H9 (cell line): Measurements from ENCODE around the gene PRUNE2. TPM values are rescaled to one million over a fixed set of nuclear protein-coding genes. Genes with fewer than 3 reads are reported as not detected.

Experiments used
- DNase-seq: peaks from one replicate; pipeline ENCODE4 v3.0.0-alpha.2; 2017
- H2AFZ ChIP-seq: one replicate; pipeline ENCODE4 v1.6.1; 2013; ENCODE audit warnings: mild to moderate bottlenecking, low read length, control low read depth, moderate library complexity
- H2AK5ac ChIP-seq: 2 replicates; pipeline ENCODE4 v1.6.1; 2013; ENCODE audit warnings: low read length, control low read depth, mixed read lengths; ENCODE audit not compliant: insufficient read length
- H2BK120ac ChIP-seq: one replicate; pipeline ENCODE4 v1.6.1; 2013; ENCODE audit warnings: low read depth, mild to moderate bottlenecking, low read length, control low read depth, inconsistent platforms; ENCODE audit not compliant: poor library complexity, severe bottlenecking
- H2BK12ac ChIP-seq: 2 replicates; pipeline ENCODE4 v1.6.1; 2013; ENCODE audit warnings: low read length, control low read depth, mixed read lengths, low read depth; ENCODE audit not compliant: insufficient read length
- H2BK15ac ChIP-seq: 2 replicates; pipeline ENCODE4 v1.6.1; 2013; ENCODE audit warnings: low read depth, low read length, control low read depth
- H2BK20ac ChIP-seq: one replicate; pipeline ENCODE4 v1.6.1; 2013; ENCODE audit warnings: low read depth, mild to moderate bottlenecking, low read length, control low read depth, inconsistent platforms; ENCODE audit not compliant: poor library complexity, severe bottlenecking
- H2BK5ac ChIP-seq: 2 replicates; pipeline ENCODE4 v1.6.1; 2013; ENCODE audit warnings: low read length, control low read depth, mixed read lengths; ENCODE audit not compliant: insufficient read length
- H3K14ac ChIP-seq: 2 replicates; pipeline ENCODE4 v1.6.1; 2013; ENCODE audit warnings: low read length, control low read depth; ENCODE audit not compliant: insufficient read depth
- H3K18ac ChIP-seq: 2 replicates; pipeline ENCODE4 v1.6.1; 2013; ENCODE audit warnings: low read depth, mild to moderate bottlenecking, mixed read lengths, low read length, control low read depth; ENCODE audit not compliant: insufficient read length
- H3K23ac ChIP-seq: 2 replicates; pipeline ENCODE4 v1.6.1; 2013; ENCODE audit warnings: low read length, control low read depth, mixed read lengths, low read depth; ENCODE audit not compliant: insufficient read length
- H3K23me2 ChIP-seq: 2 replicates; pipeline ENCODE4 v1.6.1; 2013; ENCODE audit warnings: low read depth, mild to moderate bottlenecking, mixed read lengths, low read length, control low read depth; ENCODE audit not compliant: insufficient read length, poor library complexity, severe bottlenecking
- H3K27ac ChIP-seq: 2 replicates; pipeline ENCODE4 v1.5.1; 2013; ENCODE audit warnings: low read length, control low read depth, mixed read lengths, low read depth; ENCODE audit not compliant: insufficient read length
- H3K27me3 ChIP-seq: 2 replicates; pipeline ENCODE4 v1.6.1; 2013; ENCODE audit warnings: low read length, control low read depth, inconsistent platforms; ENCODE audit not compliant: insufficient read depth
- H3K4ac ChIP-seq: 2 replicates; pipeline ENCODE4 v1.6.1; 2013; ENCODE audit warnings: low read depth, mild to moderate bottlenecking, control low read depth, inconsistent platforms, low read length, moderate library complexity
- H3K4me1 ChIP-seq: 2 replicates; pipeline ENCODE4 v1.6.1; 2013; ENCODE audit warnings: low read length, control low read depth, inconsistent platforms; ENCODE audit not compliant: insufficient read depth
- H3K4me2 ChIP-seq: 2 replicates; pipeline ENCODE4 v1.6.1; 2013; ENCODE audit warnings: low read length, control low read depth, mixed read lengths; ENCODE audit not compliant: insufficient read length, insufficient read depth
- H3K56ac ChIP-seq: 2 replicates; pipeline ENCODE4 v1.6.1; 2013; ENCODE audit warnings: low read depth, mild to moderate bottlenecking, mixed read lengths, low read length, control low read depth; ENCODE audit not compliant: insufficient read length
- H3K79me1 ChIP-seq: 2 replicates; pipeline ENCODE4 v1.6.1; 2013; ENCODE audit warnings: low read depth, mild to moderate bottlenecking, moderate library complexity, low read length, control low read depth, inconsistent platforms; ENCODE audit not compliant: insufficient read depth, poor library complexity, severe bottlenecking
- H3K79me2 ChIP-seq: 2 replicates; pipeline ENCODE4 v1.6.1; 2013; ENCODE audit warnings: low read length, control low read depth, inconsistent platforms; ENCODE audit not compliant: insufficient read depth
- H3K9ac ChIP-seq: 2 replicates; pipeline ENCODE4 v1.6.1; 2013; ENCODE audit warnings: low read length, control low read depth, mixed read lengths; ENCODE audit not compliant: insufficient read length; ENCODE audit errors: extremely low read depth
- H3K9me3 ChIP-seq: one replicate; pipeline ENCODE4 v1.6.1; 2013; ENCODE audit warnings: low read depth, low read length, inconsistent platforms; ENCODE audit not compliant: control insufficient read depth
- H3T11ph ChIP-seq: one replicate; pipeline ENCODE4 v1.6.1; 2013; ENCODE audit warnings: mild to moderate bottlenecking, low read length, control low read depth, inconsistent platforms
- H4K20me1 ChIP-seq: one replicate; pipeline ENCODE4 v1.6.1; 2013; ENCODE audit not compliant: control insufficient read depth, insufficient read length, insufficient read depth
- H4K5ac ChIP-seq: 2 replicates; pipeline ENCODE4 v1.6.1; 2013; ENCODE audit warnings: low read depth, mild to moderate bottlenecking, mixed read lengths, low read length, control low read depth; ENCODE audit not compliant: insufficient read length
- H4K8ac ChIP-seq: replicated peaks from 2 replicates; pipeline ENCODE4 v1.6.1; 2013; ENCODE audit warnings: low read length, control low read depth, mixed read lengths, low read depth; ENCODE audit not compliant: insufficient read length
- H4K91ac ChIP-seq: 2 replicates; pipeline ENCODE4 v1.6.1; 2013; ENCODE audit warnings: low read depth, mild to moderate bottlenecking, moderate library complexity, mixed read lengths, low read length, control low read depth; ENCODE audit not compliant: insufficient read length
- H3K27ac Mint-ChIP-seq, 3 experiments: 2 replicates in 2 of 3; 3 replicates in 1 of 3; pipeline ENCODE4 v1.8.0; 2020 to 2021; ENCODE audit warnings: mixed read lengths in 3 of 3, mild to moderate bottlenecking in 1 of 3, moderate library complexity in 1 of 3
- H3K27me3 Mint-ChIP-seq: 2 replicates; pipeline ENCODE4 v1.8.0; 2021; ENCODE audit warnings: low read depth, mild to moderate bottlenecking, moderate library complexity, mixed read lengths
- H3K36me3 Mint-ChIP-seq, 3 experiments: 2 replicates in 2 of 3; 3 replicates in 1 of 3; pipeline ENCODE4 v1.8.0; 2020 to 2021; ENCODE audit warnings: low read depth in 3 of 3, mixed read lengths in 3 of 3; ENCODE audit not compliant: insufficient read depth in 1 of 3
- H3K4me1 Mint-ChIP-seq, 2 experiments: 2 replicates each; pipeline ENCODE4 v1.8.0; 2020; ENCODE audit warnings: mixed read lengths in 2 of 2
- H3K4me3 Mint-ChIP-seq, 2 experiments: 2 replicates in 1 of 2; 3 replicates in 1 of 2; pipeline ENCODE4 v1.8.0; 2020 to 2021; ENCODE audit warnings: mild to moderate bottlenecking in 2 of 2, mixed read lengths in 2 of 2, moderate library complexity in 1 of 2
- H3K9me3 Mint-ChIP-seq, 2 experiments: 2 replicates in 1 of 2; 3 replicates in 1 of 2; pipeline ENCODE4 v1.8.0; 2020; ENCODE audit warnings: mild to moderate bottlenecking in 2 of 2, mixed read lengths in 2 of 2, moderate library complexity in 1 of 2
- CTCF ChIP-seq: fragments of 200-600 bp; sonication (generic); conservative IDR thresholded peaks from 3 replicates; pipeline ENCODE4 v1.8.0; 2021; ENCODE audit warnings: antibody characterized with exemption, mild to moderate bottlenecking
- WGBS: extraction: QIAGEN DNeasy Blood & Tissue Kit; methylation state at CpG from one replicate; pipeline ENCODE4 v1.1.7; 2013; ENCODE audit warnings: missing lambda C conversion rate, low lambda C conversion rate, mixed read lengths; ENCODE audit not compliant: insufficient read length; ENCODE audit errors: extremely low coverage; 5-methylcytosine and 5-hydroxymethylcytosine counted together
- total RNA-seq: library from RNA; stranded (reverse); gene quantifications from 2 replicates; pipeline ENCODE4 v1.2.1, GENCODE V29; 2021

Gene PRUNE2
- total RNA-seq, 1 experiment from 2014 or later, result 12.1 TPM

DNA sequence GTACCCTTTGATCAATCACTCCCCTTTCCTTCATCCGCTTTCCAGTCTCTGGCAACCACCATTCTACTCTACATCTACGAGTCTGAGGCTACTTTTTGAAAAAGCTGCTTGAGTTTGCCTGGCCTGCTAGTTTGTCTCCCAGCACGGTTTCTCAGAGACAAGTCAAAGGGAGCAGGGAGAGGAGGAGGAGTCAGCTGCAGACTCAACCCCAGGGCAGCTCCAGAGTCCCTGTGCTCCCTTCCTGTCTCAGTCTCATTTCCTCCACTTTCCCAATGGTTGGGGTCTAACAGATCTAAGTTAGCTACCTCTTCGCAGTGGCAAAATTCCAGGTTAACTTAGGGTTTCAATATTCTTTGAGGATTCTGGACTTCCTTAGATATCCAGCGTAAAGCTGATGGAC, 221.7 kb downstream of the PRUNE2 start:
- TF ChIP-seq CTCF, result no peak
- H2AK5ac ChIP-seq, result no peak overlapping the region
- H3K27me3 ChIP-seq, result no peaks in the 10 kb centered on the region
- peaks cover 0 to 10% of the 10 kb centered on the region in 2 experiments; a peak in 4 of 5 replicates for H3K9me3 Mint-ChIP-seq
- H3K27ac ChIP-seq, result no peak overlapping the region
- peaks cover 9 to 16% of the 10 kb centered on the region in 2 experiments; a peak in 3 of 4 replicates for H3K4me1 Mint-ChIP-seq
- peaks cover 12% of the 10 kb centered on the region for H3K27me3 Mint-ChIP-seq
- H2BK15ac ChIP-seq, result no peak overlapping the region
- H3K9me3 ChIP-seq, result no peaks in the 10 kb centered on the region
- no peak overlapping the region for H2BK5ac ChIP-seq
- H3K36me3 Mint-ChIP-seq, result peaks cover 4 to 9% (median 7%) of the 10 kb centered on the region in 3 experiments; a peak in 3 of 7 replicates
- no peaks in the 10 kb centered on the region for H3K23me2 ChIP-seq
- H3K4ac ChIP-seq, result no peak overlapping the region
- H4K8ac ChIP-seq, result no peak overlapping the region
- H4K20me1 ChIP-seq, result no peaks in the 10 kb centered on the region
- no peak overlapping the region for H4K91ac ChIP-seq
- H4K5ac ChIP-seq, result no peak overlapping the region
- peak overlapping the region in 2 of 3 experiments; percentile 36 to 41; a peak in 2 of 7 replicates for H3K27ac Mint-ChIP-seq
- H3T11ph ChIP-seq, result no peak overlapping the region
- no peaks in the 10 kb centered on the region for H3K4me1 ChIP-seq
- no peaks in the 10 kb centered on the region for H3K79me2 ChIP-seq
- no peak overlapping the region for H3K9ac ChIP-seq
- no peak overlapping the region for H2BK20ac ChIP-seq
- no peak overlapping the region for H3K18ac ChIP-seq
- no peak overlapping the region for H2AFZ ChIP-seq
- H3K4me2 ChIP-seq, result no peak overlapping the region
- H3K14ac ChIP-seq, result no peak overlapping the region
- H3K79me1 ChIP-seq, result no peaks in the 10 kb centered on the region
- no peak overlapping the region for H2BK12ac ChIP-seq
- H3K4me3 Mint-ChIP-seq, result no peak overlapping the region
- no peak overlapping the region for H2BK120ac ChIP-seq
- WGBS, result no CpG with 5 or more reads among the region's 5 CpGs
- no peak for DNase-seq
- no peak overlapping the region for H3K56ac ChIP-seq
- H3K23ac ChIP-seq, result no peak overlapping the region
